HL-60 (cell line): ENCODE measurements around the gene FSCN2.

Experiments
- DNase-seq, 2 experiments: peaks; one replicate each; pipeline ENCODE4 v3.0.0-alpha.2; 2010 to 2020; ENCODE audit warnings: low read depth in 1 of 2, low spot score in 1 of 2
- H3K27ac ChIP-seq: fragments of 250-450 bp; sonication (Bioruptor Pico); replicated peaks from 2 replicates; pipeline ENCODE4 v1.5.1; 2020; ENCODE audit warnings: mild to moderate bottlenecking, moderate library complexity
- H3K27me3 ChIP-seq: fragments of 250-450 bp; sonication (Bioruptor Pico); 2 replicates; pipeline ENCODE4 v1.5.1; 2021; ENCODE audit warnings: mild to moderate bottlenecking, moderate library complexity; ENCODE audit not compliant: insufficient read depth, poor library complexity, severe bottlenecking
- H3K4me3 ChIP-seq: replicated peaks from 2 replicates; pipeline ENCODE4 v1.5.1; 2011; ENCODE audit warnings: mild to moderate bottlenecking, control low read depth, low read length; ENCODE audit not compliant: insufficient read depth
- GABPA ChIP-seq: IDR thresholded peaks from 2 replicates; pipeline ENCODE4 v1.6.1; 2012; ENCODE audit warnings: low read depth
- POLR2AphosphoS5 ChIP-seq: IDR thresholded peaks from 2 replicates; pipeline ENCODE4 v1.6.1; 2012; ENCODE audit warnings: low read depth
- SPI1 ChIP-seq: IDR thresholded peaks from 2 replicates; pipeline ENCODE4 v1.6.1; 2012; ENCODE audit warnings: low read depth, mild to moderate bottlenecking, borderline replicate concordance
- TF ChIP-seq, protein P1 (sequence below): IDR thresholded peaks from 2 replicates; pipeline ENCODE4 v1.6.1; 2012; ENCODE audit warnings: low read depth; ENCODE audit not compliant: insufficient replicate concordance
- TF ChIP-seq, protein P2 (sequence below): IDR thresholded peaks from one replicate; pipeline ENCODE4 v1.5.1; 2011; ENCODE audit warnings: low read length, control low read depth, inconsistent platforms; ENCODE audit not compliant: insufficient read depth

FSCN2 gene

DNA sequence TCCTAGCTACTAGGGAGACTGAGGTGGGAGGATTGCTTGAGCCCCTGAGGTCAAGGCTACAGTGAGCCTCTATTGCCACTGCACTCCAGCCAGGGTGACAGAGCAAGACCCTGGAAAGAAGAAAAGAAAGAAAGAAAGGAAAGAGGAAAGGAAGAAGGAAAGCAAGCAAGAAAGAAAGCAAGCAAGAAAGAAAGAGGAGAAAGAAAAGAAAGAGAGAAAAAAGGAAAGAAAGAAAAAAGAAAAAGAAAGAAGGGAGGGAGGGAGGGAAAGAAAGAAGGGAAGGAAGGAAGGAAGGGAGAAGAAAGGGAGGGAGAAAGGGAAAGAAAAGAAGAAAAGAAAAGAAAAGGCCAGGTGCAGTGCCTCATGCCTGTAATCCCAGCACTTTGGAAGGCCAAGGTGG, 24.6 kb upstream of the FSCN2 start:
- Histone ChIP-seq H3K27ac (no peak overlapping the region), H3K27me3 (no peaks in the 10 kb centered on the region), H3K4me3 (no peak overlapping the region)
- no peak for DNase-seq
- no peak for TF ChIP-seq GABPA
- no peak for TF ChIP-seq SPI1
- TF ChIP-seq, protein P1, sequence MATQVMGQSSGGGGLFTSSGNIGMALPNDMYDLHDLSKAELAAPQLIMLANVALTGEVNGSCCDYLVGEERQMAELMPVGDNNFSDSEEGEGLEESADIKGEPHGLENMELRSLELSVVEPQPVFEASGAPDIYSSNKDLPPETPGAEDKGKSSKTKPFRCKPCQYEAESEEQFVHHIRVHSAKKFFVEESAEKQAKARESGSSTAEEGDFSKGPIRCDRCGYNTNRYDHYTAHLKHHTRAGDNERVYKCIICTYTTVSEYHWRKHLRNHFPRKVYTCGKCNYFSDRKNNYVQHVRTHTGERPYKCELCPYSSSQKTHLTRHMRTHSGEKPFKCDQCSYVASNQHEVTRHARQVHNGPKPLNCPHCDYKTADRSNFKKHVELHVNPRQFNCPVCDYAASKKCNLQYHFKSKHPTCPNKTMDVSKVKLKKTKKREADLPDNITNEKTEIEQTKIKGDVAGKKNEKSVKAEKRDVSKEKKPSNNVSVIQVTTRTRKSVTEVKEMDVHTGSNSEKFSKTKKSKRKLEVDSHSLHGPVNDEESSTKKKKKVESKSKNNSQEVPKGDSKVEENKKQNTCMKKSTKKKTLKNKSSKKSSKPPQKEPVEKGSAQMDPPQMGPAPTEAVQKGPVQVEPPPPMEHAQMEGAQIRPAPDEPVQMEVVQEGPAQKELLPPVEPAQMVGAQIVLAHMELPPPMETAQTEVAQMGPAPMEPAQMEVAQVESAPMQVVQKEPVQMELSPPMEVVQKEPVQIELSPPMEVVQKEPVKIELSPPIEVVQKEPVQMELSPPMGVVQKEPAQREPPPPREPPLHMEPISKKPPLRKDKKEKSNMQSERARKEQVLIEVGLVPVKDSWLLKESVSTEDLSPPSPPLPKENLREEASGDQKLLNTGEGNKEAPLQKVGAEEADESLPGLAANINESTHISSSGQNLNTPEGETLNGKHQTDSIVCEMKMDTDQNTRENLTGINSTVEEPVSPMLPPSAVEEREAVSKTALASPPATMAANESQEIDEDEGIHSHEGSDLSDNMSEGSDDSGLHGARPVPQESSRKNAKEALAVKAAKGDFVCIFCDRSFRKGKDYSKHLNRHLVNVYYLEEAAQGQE, result no peak
- no peak for TF ChIP-seq POLR2AphosphoS5
- TF ChIP-seq, protein P2, sequence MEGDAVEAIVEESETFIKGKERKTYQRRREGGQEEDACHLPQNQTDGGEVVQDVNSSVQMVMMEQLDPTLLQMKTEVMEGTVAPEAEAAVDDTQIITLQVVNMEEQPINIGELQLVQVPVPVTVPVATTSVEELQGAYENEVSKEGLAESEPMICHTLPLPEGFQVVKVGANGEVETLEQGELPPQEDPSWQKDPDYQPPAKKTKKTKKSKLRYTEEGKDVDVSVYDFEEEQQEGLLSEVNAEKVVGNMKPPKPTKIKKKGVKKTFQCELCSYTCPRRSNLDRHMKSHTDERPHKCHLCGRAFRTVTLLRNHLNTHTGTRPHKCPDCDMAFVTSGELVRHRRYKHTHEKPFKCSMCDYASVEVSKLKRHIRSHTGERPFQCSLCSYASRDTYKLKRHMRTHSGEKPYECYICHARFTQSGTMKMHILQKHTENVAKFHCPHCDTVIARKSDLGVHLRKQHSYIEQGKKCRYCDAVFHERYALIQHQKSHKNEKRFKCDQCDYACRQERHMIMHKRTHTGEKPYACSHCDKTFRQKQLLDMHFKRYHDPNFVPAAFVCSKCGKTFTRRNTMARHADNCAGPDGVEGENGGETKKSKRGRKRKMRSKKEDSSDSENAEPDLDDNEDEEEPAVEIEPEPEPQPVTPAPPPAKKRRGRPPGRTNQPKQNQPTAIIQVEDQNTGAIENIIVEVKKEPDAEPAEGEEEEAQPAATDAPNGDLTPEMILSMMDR, result no peak

DNA sequence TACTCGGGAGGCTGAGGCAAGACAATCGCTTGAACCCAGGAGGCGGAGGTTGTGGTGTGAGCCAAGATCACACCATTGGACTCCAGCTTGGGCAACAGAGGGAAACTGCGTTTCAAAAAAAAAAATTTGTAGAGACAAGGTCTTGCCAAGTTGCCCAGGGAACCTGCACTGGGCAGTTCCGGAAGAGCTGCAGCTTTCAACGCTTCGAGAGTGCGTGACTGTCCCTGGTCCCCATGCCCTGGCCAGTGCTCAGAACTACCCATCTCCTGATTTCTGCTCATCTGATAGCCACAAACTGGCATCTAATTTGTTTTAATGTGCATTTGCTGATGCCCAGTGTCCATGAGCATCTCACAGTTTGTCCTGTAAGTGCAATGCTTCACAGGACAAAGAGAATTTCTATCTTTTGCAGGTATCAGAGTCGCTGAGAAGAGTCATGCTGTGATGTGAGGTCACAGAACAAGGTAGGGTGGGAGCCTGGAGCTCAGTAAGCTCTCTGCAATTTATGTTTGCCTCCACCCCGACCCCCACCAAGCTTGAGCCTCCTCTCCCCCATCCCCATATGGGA, 19.5 kb upstream of the FSCN2 start:
- Histone ChIP-seq H3K4me3 (no peak overlapping the region), H3K27me3 (no peaks in the 10 kb centered on the region), H3K27ac (no peak overlapping the region)
- TF ChIP-seq GABPA (no peak), POLR2AphosphoS5 (peak; percentile 49; the same call in 1 of the 2 replicates)
- peak in 1 of 2 experiments; percentile 39 for DNase-seq

DNA sequence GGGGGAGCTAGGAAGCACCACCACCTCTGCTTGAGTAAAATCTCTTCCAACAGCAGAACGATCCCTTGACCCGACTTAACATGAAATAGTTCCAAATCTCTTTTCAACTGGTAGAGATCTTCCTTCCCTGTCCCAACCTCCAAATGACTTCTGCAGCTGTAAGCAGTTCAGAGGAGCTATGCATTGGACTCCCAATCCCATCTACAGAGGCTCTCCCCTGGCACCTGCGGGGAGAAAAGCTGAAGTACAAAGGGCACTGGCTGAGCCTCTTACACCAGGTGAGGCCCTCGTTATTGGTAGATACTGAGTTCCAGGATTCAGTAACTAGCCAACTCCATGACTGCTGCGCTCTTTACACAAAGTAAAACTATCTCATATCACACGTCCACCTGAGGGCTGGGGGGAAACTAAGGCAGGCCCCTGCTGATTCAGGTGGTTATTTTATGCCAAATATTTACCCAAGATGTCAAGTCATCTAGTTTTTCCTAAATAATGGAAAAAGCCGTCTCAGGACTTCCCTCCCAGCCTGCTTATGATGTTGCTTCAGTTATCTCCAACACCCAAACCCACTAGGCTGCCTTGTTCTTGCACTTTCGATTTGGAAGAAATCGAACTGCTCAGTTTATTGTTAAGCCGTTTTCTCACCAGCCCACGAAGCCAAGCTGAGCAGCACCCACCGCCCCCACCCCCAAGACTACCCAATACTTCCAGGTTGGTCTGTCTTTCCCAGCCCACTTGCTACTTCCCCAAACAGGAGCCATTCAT, 18.8 kb upstream of the FSCN2 start:
- H3K4me3 ChIP-seq, result peak overlapping the region; percentile 97
- no peaks in the 10 kb centered on the region for H3K27me3 ChIP-seq
- peak; percentile 66; the same call in 1 of the 2 replicates for TF ChIP-seq POLR2AphosphoS5
- TF ChIP-seq SPI1, result no peak; the same call in 1 of the 2 replicates
- H3K27ac ChIP-seq, result peak overlapping the region; percentile 78
- DNase-seq, result peak; percentile 54 to 65

DNA sequence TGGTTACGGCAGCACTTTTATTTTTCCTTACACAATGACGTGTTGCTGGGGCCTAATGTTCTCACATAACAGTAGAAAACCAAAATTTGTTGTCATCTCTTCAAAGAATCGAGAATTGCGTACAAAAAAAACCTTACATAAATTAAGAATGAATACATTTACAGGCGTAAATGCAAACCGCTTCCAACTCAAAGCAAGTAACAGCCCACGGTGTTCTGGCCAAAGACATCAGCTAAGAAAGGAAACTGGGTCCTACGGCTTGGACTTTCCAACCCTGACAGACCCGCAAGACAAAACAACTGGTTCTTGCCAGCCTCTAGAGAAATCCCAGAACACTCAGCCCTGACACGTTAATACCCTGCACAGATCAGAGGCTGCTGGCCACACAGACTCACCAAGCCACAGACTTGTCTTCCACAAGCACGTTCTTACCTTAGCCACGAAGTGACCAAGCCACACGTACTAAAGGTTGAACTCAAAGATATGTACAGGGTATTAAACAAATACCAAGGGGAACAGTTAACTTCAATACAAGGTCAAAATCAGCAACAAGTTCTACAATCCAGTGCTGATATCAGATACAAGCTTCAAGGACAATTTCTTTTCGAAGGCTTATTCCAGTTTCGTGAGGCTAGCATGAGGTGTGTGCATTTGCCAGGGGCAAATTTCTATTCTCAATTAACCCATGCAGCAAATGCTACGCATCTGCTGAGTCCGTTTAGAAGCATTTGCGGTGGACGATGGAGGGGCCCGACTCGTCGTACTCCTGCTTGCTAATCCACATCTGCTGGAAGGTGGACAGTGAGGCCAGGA, 18.0 kb upstream of the FSCN2 start:
- Histone ChIP-seq H3K4me3 (peak overlapping the region; percentile 97), H3K27me3 (no peaks in the 10 kb centered on the region), H3K27ac (peak overlapping the region; percentile 78)
- DNase-seq, result no peak
- TF ChIP-seq, protein P1, result no peak
- no peak for TF ChIP-seq SPI1
- TF ChIP-seq, protein P2, result no peak
- no peak for TF ChIP-seq GABPA
- no peak for TF ChIP-seq POLR2AphosphoS5
